Urinary bladder (tissue), 4 donors: ENCODE measurements around the gene LAMC1. TPM values are rescaled to one million over a fixed set of nuclear protein-coding genes. Genes with fewer than 3 reads are reported as not detected.
"Not testable (repeated sequence)": the region's sequence is repeated elsewhere in the genome, so short reads cannot be mapped to it uniquely, and the experiment has no call there.

Experiments used
- DNase-seq: peaks from one replicate; pipeline ENCODE4 v3.0.0-alpha.2; 2015; ENCODE audit errors: extremely low spot score
- H3K27ac ChIP-seq: one replicate; pipeline ENCODE4 v1.5.1; 2013; ENCODE audit warnings: low read depth, mild to moderate bottlenecking, moderate library complexity
- H3K36me3 ChIP-seq: one replicate; pipeline ENCODE4 v1.6.1; 2013; ENCODE audit warnings: mild to moderate bottlenecking, moderate library complexity; ENCODE audit not compliant: insufficient read depth
- H3K4me1 ChIP-seq: one replicate; pipeline ENCODE4 v1.6.1; 2013; ENCODE audit warnings: mild to moderate bottlenecking, moderate library complexity; ENCODE audit not compliant: insufficient read depth
- H3K4me3 ChIP-seq: one replicate; pipeline ENCODE4 v1.5.1; 2013; ENCODE audit warnings: low read depth, low read length
- WGBS: extraction: QIAGEN DNeasy Blood & Tissue Kit; methylation state at CpG from one replicate; pipeline ENCODE4 v1.1.7; 2013; 5-methylcytosine and 5-hydroxymethylcytosine counted together
- polyA plus RNA-seq: library from polyadenylated mRNA; stranded (reverse); fragments of 200-250 nt; gene quantifications from one replicate; pipeline ENCODE4 v1.2.3, GENCODE V29; 2013
- total RNA-seq: library from RNA; depleted of rRNA; stranded (reverse); fragments of >200 nt; gene quantifications from one replicate; pipeline ENCODE4 v1.2.3, GENCODE V29; 2014
- donor health status: healthy with polysubstance abuse.
- donor health status: healthy.

Gene LAMC1
- total and polyA plus RNA-seq, 2 donors: 178 to 279 TPM

DNA sequence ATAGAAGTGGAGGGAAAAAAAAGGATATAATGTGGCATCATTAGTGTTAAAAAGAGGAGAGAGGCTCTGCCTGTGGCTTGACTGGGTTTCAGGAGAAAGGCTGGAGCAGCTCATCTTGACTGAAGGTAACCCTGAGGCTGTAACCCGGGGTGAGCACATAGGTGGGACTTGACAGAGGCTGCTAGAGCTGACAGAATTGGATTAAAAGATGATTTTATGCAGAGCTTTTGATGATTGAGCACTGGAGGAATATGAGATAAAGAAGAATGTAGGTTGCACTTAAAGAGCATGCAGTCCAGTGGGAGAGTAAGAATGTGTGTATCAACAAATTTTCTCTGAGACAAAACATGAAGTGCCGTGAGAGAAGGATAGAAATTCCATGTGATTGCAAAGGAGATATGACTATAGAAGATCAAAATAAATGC is 17.3 kb downstream of the LAMC1 start:
- no peaks in the 10 kb centered on the region for H3K4me1 ChIP-seq
- DNase-seq: no peak
- H3K27ac ChIP-seq: no peak overlapping the region
- WGBS: 35% methylated on average over 2 of the region's 2 CpGs
- no peaks in the 10 kb centered on the region for H3K36me3 ChIP-seq
- H3K4me3 ChIP-seq: no peak overlapping the region

DNA sequence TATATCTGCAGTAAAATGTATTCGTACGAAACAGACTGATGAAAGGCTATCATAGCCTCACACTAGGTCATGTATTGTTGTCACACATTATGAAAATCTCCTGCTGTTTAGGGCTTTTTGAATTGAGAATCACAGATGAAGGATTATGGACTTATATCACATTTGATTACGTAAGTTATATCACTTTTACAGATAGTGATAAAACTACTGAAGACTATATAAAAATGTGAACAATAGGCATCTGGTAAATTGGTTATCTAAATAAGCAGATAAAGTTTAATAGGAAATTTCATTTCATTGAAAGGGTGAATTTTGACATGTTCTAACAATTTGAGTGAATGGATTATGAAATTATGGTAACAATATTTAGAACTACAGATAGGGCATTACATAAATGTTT is 20.0 kb downstream of the LAMC1 start:
- no peak for DNase-seq
- Histone ChIP-seq H3K4me3 (no peak overlapping the region), H3K27ac (no peak overlapping the region), H3K4me1 (no peaks in the 10 kb centered on the region), H3K36me3 (no peaks in the 10 kb centered on the region)
- 57% methylated on average over 3 of the region's 3 CpGs for WGBS

DNA sequence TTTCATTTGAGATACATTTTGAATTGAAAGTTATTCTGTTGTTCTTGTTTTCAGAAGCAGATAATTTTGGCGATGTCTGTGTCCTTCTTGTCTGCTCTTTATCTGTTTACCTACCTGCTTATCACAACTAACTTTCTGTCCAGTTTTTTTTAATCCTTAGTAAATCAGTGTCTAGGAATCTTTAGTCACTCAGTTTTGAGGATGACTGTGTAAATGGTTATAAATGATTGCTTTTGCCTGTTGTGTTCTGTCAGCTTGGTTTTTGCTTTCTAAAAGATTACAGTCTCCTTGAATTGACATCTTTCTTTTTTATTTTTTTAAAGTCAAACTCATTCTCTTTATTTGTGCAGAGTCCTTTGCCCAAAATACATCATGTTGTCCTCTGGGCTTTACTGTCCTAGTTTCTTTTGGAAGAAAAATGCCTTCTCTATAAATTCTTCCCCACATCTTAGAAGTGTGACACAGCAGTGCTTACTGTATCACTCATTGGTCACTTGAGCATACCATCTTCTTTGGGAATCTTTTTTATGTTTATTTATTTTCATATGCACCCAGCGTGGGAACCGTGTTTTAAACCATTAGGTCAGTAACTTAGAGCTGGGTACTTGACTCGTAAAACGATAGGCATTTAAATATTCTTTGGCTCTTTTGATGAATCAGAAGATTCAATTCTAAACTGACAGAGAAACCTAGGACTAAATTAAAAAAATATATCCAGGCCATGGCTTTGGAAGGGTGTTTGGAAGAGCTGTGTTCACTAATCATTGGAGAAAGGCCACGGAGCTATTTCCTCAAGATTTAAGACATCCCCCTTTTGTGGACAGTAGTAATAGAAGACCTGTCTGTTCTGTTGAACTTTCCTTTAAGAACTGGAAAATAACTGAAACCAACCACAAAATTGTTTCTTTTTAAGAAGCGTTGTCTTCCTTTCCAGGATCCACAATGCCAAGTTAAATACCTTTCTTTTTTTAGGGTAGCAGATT is 20.9 kb downstream of the LAMC1 start:
- H3K27ac ChIP-seq: no peak overlapping the region
- no peaks in the 10 kb centered on the region for H3K4me1 ChIP-seq
- H3K36me3 ChIP-seq: peaks cover 1% of the 10 kb centered on the region
- no peak overlapping the region for H3K4me3 ChIP-seq
- no peak for DNase-seq
- 37% methylated on average over 7 of the region's 7 CpGs for WGBS

DNA sequence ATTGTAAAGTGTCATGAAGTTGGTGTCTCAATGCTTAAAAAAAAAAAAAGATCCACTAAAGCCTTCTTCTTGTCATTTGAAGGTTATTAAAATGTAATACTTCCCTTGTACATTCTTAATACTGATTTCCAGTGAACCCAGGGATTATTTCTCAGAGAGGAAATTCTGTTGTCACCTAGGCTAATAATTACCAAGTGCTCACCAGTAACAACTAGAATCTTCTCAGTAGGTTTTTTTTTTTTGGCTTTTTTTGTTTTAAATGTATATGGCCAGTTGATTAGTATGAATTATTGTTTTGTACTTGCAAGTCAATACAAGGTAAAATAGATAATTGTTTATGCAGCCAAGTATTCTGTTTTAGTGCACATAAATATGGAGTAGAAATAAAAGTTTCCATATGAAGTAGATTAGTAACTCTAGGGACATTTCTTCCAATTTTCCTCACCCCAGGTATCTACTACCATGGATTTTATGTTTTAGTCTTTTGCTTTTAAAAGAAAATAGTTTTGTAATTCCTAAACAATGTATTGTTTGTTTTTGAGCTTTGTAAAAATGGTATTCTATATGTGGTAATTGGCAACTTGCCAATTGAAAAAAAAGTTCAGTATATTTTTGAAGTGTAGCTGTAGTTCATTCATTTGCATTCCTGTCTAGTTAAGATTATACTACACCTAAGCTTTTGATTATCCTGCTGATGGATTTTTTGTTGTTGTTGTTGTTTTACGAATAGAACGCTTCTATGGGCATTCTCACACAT is 21.9 kb downstream of the LAMC1 start:
- 98% methylated on average over 2 of the region's 2 CpGs for WGBS
- DNase-seq: no peak
- Histone ChIP-seq H3K4me1 (no peaks in the 10 kb centered on the region), H3K27ac (no peak overlapping the region), H3K4me3 (no peak overlapping the region), H3K36me3 (peaks cover 1% of the 10 kb centered on the region)

DNA sequence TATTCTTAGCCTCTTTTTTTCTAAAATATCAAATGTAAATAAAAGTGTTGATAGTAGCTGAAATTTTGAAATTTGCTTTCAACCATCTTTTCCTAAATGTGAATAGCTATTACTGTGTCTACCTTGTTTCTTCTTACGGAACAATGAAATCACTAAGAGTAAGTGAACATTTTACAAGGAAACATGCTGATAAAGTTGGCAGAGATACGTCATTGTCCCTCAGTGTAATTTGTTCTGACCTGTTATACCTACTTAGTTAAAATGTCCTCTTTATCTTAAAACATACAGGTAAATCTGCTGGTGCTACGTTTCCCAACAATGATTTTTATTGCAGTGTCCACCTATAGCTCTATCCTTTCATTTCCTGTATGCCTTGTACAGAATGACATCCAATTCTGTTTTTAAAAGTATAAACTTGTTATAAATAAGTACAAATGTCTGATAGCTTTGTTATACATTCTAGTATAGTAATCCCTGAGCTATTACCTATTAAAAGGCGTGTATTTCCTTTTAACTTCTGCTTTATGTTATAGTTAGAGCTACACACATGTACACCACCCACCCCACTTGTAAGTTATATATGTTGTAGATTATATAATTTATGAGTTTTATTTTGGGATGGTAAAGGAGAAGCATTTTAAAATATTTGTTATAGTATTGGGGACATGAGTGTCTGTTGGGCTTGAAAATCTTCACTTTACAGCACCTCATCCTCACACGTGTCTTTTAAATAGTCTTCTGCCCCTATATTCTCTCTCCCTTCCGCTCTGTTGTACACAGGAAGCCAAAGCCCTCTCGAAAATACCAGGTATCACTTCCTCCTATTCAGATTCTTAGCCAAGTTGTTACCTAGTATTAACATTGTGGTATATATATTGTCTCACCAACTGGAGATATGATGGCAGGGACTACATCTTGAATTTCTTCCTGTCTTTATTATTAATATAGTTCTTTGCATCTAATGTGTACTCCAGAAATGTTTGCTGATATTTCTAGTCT is 25.2 kb downstream of the LAMC1 start:
- 77% methylated on average over 7 of the region's 7 CpGs for WGBS
- peaks cover 1% of the 10 kb centered on the region for H3K36me3 ChIP-seq
- H3K4me3 ChIP-seq: no peak overlapping the region
- H3K27ac ChIP-seq: no peak overlapping the region
- DNase-seq: no peak
- no peaks in the 10 kb centered on the region for H3K4me1 ChIP-seq

DNA sequence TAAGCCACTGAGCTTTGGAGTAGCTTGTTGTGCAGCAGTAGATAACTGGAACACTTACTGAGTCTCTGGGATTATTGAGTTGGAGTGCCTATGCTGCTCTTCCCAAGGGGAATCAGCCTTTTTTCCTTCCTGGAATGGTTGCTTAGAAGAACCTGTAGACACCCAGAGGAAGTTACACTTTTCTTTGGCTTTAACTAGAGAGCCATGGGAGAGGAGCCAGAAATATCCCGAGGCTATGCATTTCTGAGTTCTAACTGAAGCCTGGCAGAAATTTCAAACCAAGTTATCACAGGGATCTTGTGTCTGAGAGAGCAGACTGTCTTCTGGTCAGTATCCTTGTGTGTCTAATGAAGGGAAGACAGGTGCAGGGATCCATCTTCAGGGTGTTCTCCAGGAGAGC is 28.3 kb downstream of the LAMC1 start:
- H3K27ac ChIP-seq: no peak overlapping the region
- no peak for DNase-seq
- 25% methylated on average over 1 of the region's 1 CpG for WGBS
- H3K4me3 ChIP-seq: no peak overlapping the region
- peaks cover 1% of the 10 kb centered on the region for H3K36me3 ChIP-seq
- H3K4me1 ChIP-seq: peaks cover 3% of the 10 kb centered on the region

DNA sequence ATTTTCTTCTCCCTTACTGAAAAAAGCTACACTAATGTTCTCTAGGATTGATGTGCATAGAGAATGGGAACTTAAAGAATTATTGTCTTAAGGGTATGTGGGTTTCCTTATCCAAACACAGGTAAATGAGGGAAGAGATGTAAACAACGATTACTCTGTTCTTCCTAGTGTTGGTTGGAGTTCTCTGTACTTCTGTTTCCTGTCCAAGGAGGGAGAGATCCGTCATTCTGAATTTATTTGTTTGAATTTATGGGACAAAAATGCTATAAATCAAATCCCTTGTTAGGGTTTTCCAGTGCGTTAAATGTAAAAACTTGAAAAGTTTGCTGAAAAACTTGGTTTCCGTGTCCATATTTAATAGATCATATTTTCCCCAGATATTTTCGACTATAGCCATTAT is 29.6 kb downstream of the LAMC1 start:
- DNase-seq: no peak
- peaks cover 3% of the 10 kb centered on the region for H3K4me1 ChIP-seq
- 79% methylated on average over 5 of the region's 5 CpGs for WGBS

DNA sequence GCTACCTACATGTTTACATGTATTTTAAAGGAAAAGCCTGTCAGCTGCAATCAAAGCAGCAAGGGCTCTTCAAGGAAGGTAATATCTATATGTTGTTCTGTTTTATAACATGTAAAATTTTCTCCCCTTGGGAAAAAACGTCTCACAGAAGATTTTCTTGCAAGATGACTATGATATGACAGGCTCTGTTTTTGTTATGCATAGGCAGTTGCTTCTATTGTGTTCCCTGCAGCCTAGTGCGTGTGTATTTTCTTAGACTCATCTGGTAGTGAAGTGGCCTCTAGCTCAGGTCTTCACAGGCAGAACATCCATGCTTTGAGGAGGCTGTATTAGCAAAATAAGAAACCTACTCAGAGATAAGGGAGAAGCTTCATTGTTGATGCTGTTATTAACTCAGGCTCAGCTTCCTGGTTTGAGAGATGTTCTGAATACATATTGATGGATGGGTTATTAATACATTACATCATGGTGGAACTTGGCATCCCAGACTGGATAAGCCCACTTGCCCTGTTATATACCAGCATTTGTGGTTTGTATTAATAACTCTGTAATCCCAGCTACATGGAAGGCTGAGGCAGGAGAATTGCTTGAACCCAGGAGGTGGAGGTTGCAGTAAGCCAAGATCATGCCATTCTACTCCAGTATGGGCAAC is 35.8 kb downstream of the LAMC1 start:
- DNase-seq: no peak
- Histone ChIP-seq H3K27ac (no peak overlapping the region), H3K36me3 (no peaks in the 10 kb centered on the region), H3K4me3 (no peak overlapping the region), H3K4me1 (peaks cover 3% of the 10 kb centered on the region)
- 49% methylated on average over 2 of the region's 2 CpGs for WGBS

More for the DNA sequence above, 29.6 kb downstream of the LAMC1 start:
- Histone ChIP-seq H3K27ac (no peak overlapping the region), H3K36me3 (peaks cover 1% of the 10 kb centered on the region), H3K4me3 (no peak overlapping the region)

DNA sequence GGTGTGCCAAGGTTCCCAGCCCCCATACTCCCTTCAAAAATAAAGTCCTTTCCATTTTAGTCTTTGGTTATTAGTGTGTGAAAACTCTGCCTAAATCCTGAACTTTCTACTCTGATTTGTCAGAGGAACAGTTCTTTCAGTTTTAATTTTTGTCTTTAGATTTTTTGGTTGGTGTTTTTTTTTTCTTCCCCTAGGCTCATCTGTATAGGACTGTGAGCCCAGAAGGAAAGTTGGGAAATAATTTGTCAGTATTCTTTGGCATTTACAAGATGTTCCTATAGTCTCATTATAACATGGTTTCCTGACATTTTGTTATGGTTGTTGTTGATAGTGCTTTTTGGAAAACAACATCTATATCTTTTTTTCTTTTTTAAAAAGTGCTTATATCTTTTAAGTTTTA is 38.0 kb downstream of the LAMC1 start:
- no peak overlapping the region for H3K4me3 ChIP-seq
- no peak for DNase-seq
- H3K27ac ChIP-seq: no peak overlapping the region
- H3K4me1 ChIP-seq: no peaks in the 10 kb centered on the region
- H3K36me3 ChIP-seq: no peaks in the 10 kb centered on the region

DNA sequence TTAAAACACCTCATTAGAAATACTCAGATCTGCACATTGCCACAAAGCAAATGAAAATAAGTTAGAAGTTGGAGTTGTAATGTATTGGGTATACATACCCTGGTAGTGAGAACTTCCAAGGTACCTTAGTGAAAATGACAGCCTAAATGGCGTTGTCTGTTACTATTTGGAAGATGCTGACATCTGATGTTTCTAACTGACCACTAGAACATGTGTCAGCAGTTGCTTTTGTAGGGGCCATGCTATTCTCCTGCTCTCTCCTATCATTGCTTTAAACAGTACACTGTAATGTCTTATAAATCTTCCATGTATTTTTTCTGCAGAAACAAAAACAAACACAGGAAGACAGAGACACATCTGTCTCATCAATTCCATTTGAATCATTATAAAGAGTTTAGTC is 40.1 kb downstream of the LAMC1 start:
- Histone ChIP-seq H3K36me3 (no peaks in the 10 kb centered on the region), H3K27ac (no peak overlapping the region), H3K4me3 (no peak overlapping the region), H3K4me1 (no peaks in the 10 kb centered on the region)
- no peak for DNase-seq
- 78% methylated on average over 1 of the region's 1 CpG for WGBS

DNA sequence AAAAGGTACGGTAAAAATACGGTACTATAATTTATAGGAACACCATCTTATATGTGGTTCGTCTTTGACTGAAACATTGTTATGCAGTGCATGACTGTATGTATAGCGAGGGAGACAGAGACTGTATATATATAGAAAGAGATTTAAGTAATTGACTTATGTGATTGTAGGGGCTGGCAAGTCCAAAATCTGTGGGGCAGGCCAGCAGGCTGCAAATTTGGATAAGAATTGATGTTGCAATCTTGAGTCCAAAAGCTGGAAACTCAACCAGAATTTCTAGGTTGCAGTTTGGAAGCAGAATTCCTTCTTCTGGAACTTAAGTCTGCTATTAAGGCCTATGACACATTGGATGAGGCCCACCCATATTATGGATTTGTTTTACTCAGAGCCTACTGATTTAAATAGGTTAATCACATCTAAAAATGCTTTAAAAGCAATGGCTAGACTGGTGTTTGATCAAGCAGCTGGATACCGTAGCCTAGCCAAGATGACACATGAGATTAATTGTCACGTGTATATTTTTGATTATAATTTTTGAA is 42.0 kb downstream of the LAMC1 start:
- WGBS: 84% methylated on average over 6 of the region's 6 CpGs
- Histone ChIP-seq H3K27ac (no peak overlapping the region), H3K36me3 (no peaks in the 10 kb centered on the region), H3K4me3 (no peak overlapping the region), H3K4me1 (no peaks in the 10 kb centered on the region)
- no peak for DNase-seq

DNA sequence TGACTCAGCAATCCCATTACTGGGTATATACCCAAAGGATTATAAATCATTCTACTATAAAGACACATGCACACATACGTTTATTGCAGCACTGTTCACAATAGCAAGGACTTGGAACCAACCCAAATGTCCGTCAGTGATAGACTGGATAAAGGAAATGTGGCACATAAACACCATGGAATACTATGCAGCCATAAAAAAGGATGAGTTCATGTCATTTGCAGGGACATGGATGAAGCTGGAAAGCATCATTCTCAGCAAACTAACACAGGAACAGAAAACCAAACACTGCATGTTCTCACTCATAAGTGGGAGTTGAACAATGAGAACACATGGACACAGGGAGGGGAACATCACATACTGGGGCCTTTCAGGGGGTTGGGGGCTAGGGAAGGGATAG is 43.2 kb downstream of the LAMC1 start:
- not testable (repeated sequence) for H3K4me1 ChIP-seq

More for the DNA sequence above, 43.2 kb downstream of the LAMC1 start:
- H3K4me3 ChIP-seq, H3K27ac ChIP-seq, H3K36me3 ChIP-seq, DNase-seq: not testable (repeated sequence)
- WGBS: 72% methylated on average over 2 of the region's 2 CpGs
